Muscle of arm (tissue), 12 donors: ENCODE results near the gene ANO6. TPM values are rescaled to one million over a fixed set of nuclear protein-coding genes. Genes with fewer than 3 reads are reported as not detected.

Experiments
- DNase-seq: peaks from one replicate; pipeline ENCODE4 v3.0.0-alpha.2; 2013
- polyA plus RNA-seq, 12 donors: library from polyadenylated mRNA; unstranded; fragments of 120-200 nt; gene quantifications; one replicate each; pipeline ENCODE4 v1.2.1, GENCODE V29; 2013; ENCODE audit not compliant: insufficient read length in 12 of 12

The ANO6 gene
- polyA plus RNA-seq, 12 donors: 43.2 to 77.2 (median 70.1) TPM; not detected in 1

- DNase-seq: peak; percentile 28
Measured at GRCh38 chr12:45270951-45271350, 55.1 kb downstream of the ANO6 start.

- DNase-seq: no peak
Measured at GRCh38 chr12:45273717-45274271, 57.9 kb downstream of the ANO6 start.

GRCh38 chr12:45276154-45276755 lies 60.4 kb downstream of the ANO6 start:
- DNase-seq: no peak

GRCh38 chr12:45278447-45278846 lies 62.6 kb downstream of the ANO6 start:
- no peak for DNase-seq

GRCh38 chr12:45279931-45280830 lies 64.3 kb downstream of the ANO6 start:
- DNase-seq: no peak

- DNase-seq: no peak
Measured at GRCh38 chr12:45281994-45282393, 66.1 kb downstream of the ANO6 start.

- no peak for DNase-seq
Measured at GRCh38 chr12:45282411-45282810, 66.5 kb downstream of the ANO6 start.

- DNase-seq: no peak
Measured at GRCh38 chr12:45284096-45284901, 68.4 kb downstream of the ANO6 start.

- DNase-seq: no peak
Measured at GRCh38 chr12:45285717-45286116, 69.8 kb downstream of the ANO6 start.

GRCh38 chr12:45286621-45287020 lies 70.7 kb downstream of the ANO6 start:
- DNase-seq: no peak

GRCh38 chr12:45289245-45290215 lies 73.6 kb downstream of the ANO6 start:
- DNase-seq: no peak

GRCh38 chr12:45290216-45290605 lies 74.3 kb downstream of the ANO6 start:
- DNase-seq: no peak

- DNase-seq: no peak
Measured at GRCh38 chr12:45291518-45291917, 75.6 kb downstream of the ANO6 start.

GRCh38 chr12:45292486-45293195 lies 76.7 kb downstream of the ANO6 start:
- no peak for DNase-seq

- no peak for DNase-seq
Measured at GRCh38 chr12:45294906-45295305, 79.0 kb downstream of the ANO6 start.

GRCh38 chr12:45296046-45296586 lies 80.2 kb downstream of the ANO6 start:
- no peak for DNase-seq

GRCh38 chr12:45298047-45298446 lies 82.2 kb downstream of the ANO6 start:
- DNase-seq: no peak

- DNase-seq: no peak
Measured at GRCh38 chr12:45298721-45299692, 83.1 kb downstream of the ANO6 start.
